Measurements from ENCODE around the gene LAMC1.

DNA sequence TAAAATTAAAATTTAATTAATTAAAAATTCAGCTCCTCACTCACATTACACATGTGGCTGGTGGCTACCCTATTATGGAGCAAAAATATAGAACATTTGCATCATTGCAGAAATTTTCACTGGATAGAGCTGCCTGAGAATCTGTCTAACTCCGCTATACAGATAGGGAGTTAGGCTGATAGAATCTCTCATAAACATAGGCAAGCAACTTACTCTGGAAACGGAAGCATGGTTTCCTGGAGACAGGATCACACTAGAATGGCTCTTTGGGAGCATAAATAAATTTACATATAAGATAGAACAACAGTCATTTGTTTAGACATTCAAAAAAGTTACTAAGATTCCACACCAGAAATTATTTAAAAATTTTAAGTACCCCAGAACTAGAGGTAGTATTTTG, 150.6 kb downstream of the LAMC1 start:
- TF ChIP-seq CTCF (conservative IDR thresholded peaks at IDR 0.05 in 1 of 2, IDR thresholded peaks at IDR 0.05 in 1 of 2; ENCODE audit: extremely low read depth in 1 of 2, insufficient read depth in 1 of 2, low read depth in 1 of 2, low read length in 2 of 2) (no peak), EZH2 (IDR thresholded peaks at IDR 0.05; ENCODE audit: borderline replicate concordance, low read length) (no peak)
